GM12878 (cell line): ENCODE data around the gene ADPRHL1. TPM values are rescaled to one million over a fixed set of nuclear protein-coding genes. Genes with fewer than 3 reads are reported as not detected.

Experiments used
- BACH1 ChIP-seq: fragments of 450-650 bp; IDR thresholded peaks from 2 replicates; pipeline ENCODE4 v1.6.1; 2017; ENCODE audit warnings: mild to moderate bottlenecking, borderline replicate concordance
- BCL11A ChIP-seq: IDR thresholded peaks from 2 replicates; pipeline ENCODE4 v1.6.1; 2011; ENCODE audit warnings: low read depth, low read length
- BCL3 ChIP-seq: IDR thresholded peaks from 2 replicates; pipeline ENCODE4 v1.6.1; 2011; ENCODE audit warnings: borderline replicate concordance, low read depth, mild to moderate bottlenecking, moderate library complexity, low read length; ENCODE audit not compliant: insufficient read depth, poor library complexity, severe bottlenecking
- BCLAF1 ChIP-seq: fragments of 450-650 bp; IDR thresholded peaks from 2 replicates; pipeline ENCODE4 v1.6.1; 2017; ENCODE audit warnings: antibody characterized with exemption, mild to moderate bottlenecking, moderate library complexity
- CBX5 ChIP-seq: sonication (generic); IDR thresholded peaks from 2 replicates; pipeline ENCODE4 v1.6.1; 2016; ENCODE audit warnings: low read depth, moderate library complexity, mild to moderate bottlenecking, inconsistent platforms
- CHD4 ChIP-seq: fragments of 200-600 bp; sonication (generic); IDR thresholded peaks from 2 replicates; pipeline ENCODE4 v1.6.1; 2016; ENCODE audit warnings: mild to moderate bottlenecking
- FOXK2 ChIP-seq: fragments of 450-650 bp; IDR thresholded peaks from 2 replicates; pipeline ENCODE4 v1.6.1; 2017; ENCODE audit warnings: mild to moderate bottlenecking, moderate library complexity
- HDAC2 ChIP-seq: fragments of 200-600 bp; sonication (generic); IDR thresholded peaks from 2 replicates; pipeline ENCODE4 v1.6.1; 2017
- IKZF2 ChIP-seq, 2 experiments: fragments of 450-650 bp; IDR thresholded peaks; 2 replicates each; pipeline ENCODE4 v1.6.1; 2017; ENCODE audit warnings: mild to moderate bottlenecking in 2 of 2, moderate library complexity in 2 of 2
- JUND ChIP-seq: IDR thresholded peaks from 2 replicates; pipeline ENCODE4 v1.6.1; 2012; ENCODE audit warnings: low read depth, mild to moderate bottlenecking, low read length, improper control_type of control experiment, moderate library complexity
- MYC ChIP-seq: IDR thresholded peaks from 2 replicates; pipeline ENCODE4 v1.6.1; 2011; ENCODE audit warnings: mild to moderate bottlenecking, low read length, moderate library complexity, inconsistent platforms; ENCODE audit not compliant: insufficient read depth, insufficient replicate concordance, insufficient read length, severe bottlenecking
- NBN ChIP-seq: fragments of 450-650 bp; IDR thresholded peaks from 2 replicates; pipeline ENCODE4 v1.6.1; 2016
- NR2C1 ChIP-seq: fragments of 450-650 bp; IDR thresholded peaks from 2 replicates; pipeline ENCODE4 v1.6.1; 2017; ENCODE audit warnings: antibody characterized with exemption, mild to moderate bottlenecking, moderate library complexity
- RELA ChIP-seq: fragments of 450-650 bp; IDR thresholded peaks from 2 replicates; pipeline ENCODE4 v1.8.0; 2014; ENCODE audit warnings: borderline replicate concordance; ENCODE audit not compliant: partially characterized antibody
- RUNX3 ChIP-seq: IDR thresholded peaks from 2 replicates; pipeline ENCODE4 v1.6.1; 2012; ENCODE audit warnings: low read length, inconsistent platforms
- SREBF2 ChIP-seq: IDR thresholded peaks from 2 replicates; pipeline ENCODE4 v1.6.1; 2012; ENCODE audit warnings: mild to moderate bottlenecking, low read length
- ZNF274 ChIP-seq: IDR thresholded peaks from one replicate; pipeline ENCODE4 v1.8.0; 2011; ENCODE audit not compliant: insufficient read length, insufficient read depth
- ZZZ3 ChIP-seq: IDR thresholded peaks from 2 replicates; pipeline ENCODE4 v1.6.1; 2011; ENCODE audit warnings: low read depth; ENCODE audit not compliant: control insufficient read depth, insufficient read length
- polyA plus RNA-seq, 11 experiments: library from polyadenylated mRNA; depleted of rRNA in 4 of 11; unstranded in 6 of 11; stranded (reverse) in 5 of 11; fragments of >200 nt; fragmentation: Nextera tagmentation in 4 of 11; fragmentation: Illumina TruSeq in 1 of 11; extraction: Ambion mirVana in 4 of 11; extraction: Trizol in 1 of 11; gene quantifications; 1 replicate in 1 of 11; 2 replicates in 10 of 11; pipeline versions ENCODE4 v1.2.1 to v1.2.3, GENCODE V29; 2011 to 2016; ENCODE audit warnings: inconsistent platforms in 2 of 11, missing spikeins in 2 of 11, low read depth in 1 of 11
- total RNA-seq, 4 experiments: library from RNA; depleted of rRNA in 3 of 4; stranded (reverse); fragments of >200 nt in 3 of 4; fragmentation: Illumina TruSeq in 1 of 4; extraction: Trizol in 1 of 4; gene quantifications; 2 replicates each; pipeline versions ENCODE4 v1.2.1 to v1.2.3, GENCODE V29; 2013 to 2021
- TF ChIP-seq, protein P1 (sequence below): IDR thresholded peaks from 2 replicates; pipeline ENCODE4 v1.6.1; 2012; ENCODE audit warnings: improper control_type of control experiment, low read depth, low read length; ENCODE audit not compliant: insufficient replicate concordance
- TF ChIP-seq, protein P2 (sequence below): fragments of 450-650 bp; IDR thresholded peaks from 2 replicates; pipeline ENCODE4 v1.6.1; 2016; ENCODE audit warnings: mild to moderate bottlenecking

ADPRHL1 gene
- total and polyA plus RNA-seq, 10 of the 15 experiments (the other 5 are each of a cell fraction or from before 2014, with no cell fraction given) = 0.05 to 1.9 (median 1.0) TPM

GRCh38 chr13:113393563-113394338 lies 59.5 kb downstream of the ADPRHL1 start (continued):
- TF ChIP-seq RUNX3 (no peak), ZZZ3 (no peak), RELA (peak; percentile 27), BCL11A (no peak), BCLAF1 (no peak), ZNF274 (no peak), JUND (no peak), CBX5 (no peak), CHD4 (no peak), IKZF2 (IDR thresholded peaks at IDR 0.05) (no peak), BACH1 (0 out of 2 replicates have a peak, but pooled peaks have one; percentile 26), HDAC2 (no peak), BCL3 (no peak), MYC (no peak), NBN (peak; percentile 40; the same call in 1 of the 2 replicates), NR2C1 (no peak), FOXK2 (no peak), SREBF2 (no peak)
- TF ChIP-seq, protein P1, sequence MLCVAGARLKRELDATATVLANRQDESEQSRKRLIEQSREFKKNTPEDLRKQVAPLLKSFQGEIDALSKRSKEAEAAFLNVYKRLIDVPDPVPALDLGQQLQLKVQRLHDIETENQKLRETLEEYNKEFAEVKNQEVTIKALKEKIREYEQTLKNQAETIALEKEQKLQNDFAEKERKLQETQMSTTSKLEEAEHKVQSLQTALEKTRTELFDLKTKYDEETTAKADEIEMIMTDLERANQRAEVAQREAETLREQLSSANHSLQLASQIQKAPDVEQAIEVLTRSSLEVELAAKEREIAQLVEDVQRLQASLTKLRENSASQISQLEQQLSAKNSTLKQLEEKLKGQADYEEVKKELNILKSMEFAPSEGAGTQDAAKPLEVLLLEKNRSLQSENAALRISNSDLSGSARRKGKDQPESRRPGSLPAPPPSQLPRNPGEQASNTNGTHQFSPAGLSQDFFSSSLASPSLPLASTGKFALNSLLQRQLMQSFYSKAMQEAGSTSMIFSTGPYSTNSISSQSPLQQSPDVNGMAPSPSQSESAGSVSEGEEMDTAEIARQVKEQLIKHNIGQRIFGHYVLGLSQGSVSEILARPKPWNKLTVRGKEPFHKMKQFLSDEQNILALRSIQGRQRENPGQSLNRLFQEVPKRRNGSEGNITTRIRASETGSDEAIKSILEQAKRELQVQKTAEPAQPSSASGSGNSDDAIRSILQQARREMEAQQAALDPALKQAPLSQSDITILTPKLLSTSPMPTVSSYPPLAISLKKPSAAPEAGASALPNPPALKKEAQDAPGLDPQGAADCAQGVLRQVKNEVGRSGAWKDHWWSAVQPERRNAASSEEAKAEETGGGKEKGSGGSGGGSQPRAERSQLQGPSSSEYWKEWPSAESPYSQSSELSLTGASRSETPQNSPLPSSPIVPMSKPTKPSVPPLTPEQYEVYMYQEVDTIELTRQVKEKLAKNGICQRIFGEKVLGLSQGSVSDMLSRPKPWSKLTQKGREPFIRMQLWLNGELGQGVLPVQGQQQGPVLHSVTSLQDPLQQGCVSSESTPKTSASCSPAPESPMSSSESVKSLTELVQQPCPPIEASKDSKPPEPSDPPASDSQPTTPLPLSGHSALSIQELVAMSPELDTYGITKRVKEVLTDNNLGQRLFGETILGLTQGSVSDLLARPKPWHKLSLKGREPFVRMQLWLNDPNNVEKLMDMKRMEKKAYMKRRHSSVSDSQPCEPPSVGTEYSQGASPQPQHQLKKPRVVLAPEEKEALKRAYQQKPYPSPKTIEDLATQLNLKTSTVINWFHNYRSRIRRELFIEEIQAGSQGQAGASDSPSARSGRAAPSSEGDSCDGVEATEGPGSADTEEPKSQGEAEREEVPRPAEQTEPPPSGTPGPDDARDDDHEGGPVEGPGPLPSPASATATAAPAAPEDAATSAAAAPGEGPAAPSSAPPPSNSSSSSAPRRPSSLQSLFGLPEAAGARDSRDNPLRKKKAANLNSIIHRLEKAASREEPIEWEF = no peak
- TF ChIP-seq, protein P2, sequence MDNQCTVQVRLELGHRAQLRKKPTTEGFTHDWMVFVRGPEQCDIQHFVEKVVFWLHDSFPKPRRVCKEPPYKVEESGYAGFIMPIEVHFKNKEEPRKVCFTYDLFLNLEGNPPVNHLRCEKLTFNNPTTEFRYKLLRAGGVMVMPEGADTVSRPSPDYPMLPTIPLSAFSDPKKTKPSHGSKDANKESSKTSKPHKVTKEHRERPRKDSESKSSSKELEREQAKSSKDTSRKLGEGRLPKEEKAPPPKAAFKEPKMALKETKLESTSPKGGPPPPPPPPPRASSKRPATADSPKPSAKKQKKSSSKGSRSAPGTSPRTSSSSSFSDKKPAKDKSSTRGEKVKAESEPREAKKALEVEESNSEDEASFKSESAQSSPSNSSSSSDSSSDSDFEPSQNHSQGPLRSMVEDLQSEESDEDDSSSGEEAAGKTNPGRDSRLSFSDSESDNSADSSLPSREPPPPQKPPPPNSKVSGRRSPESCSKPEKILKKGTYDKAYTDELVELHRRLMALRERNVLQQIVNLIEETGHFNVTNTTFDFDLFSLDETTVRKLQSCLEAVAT = no peak
